Mammary epithelial cell (primary cell): ENCODE results near the gene ZBTB26.

ENCODE experiments used
- EZH2 ChIP-seq: IDR thresholded peaks from 2 replicates; pipeline ENCODE4 v1.6.1; 2012; ENCODE audit warnings: low read length, inconsistent platforms, borderline replicate concordance
- TF ChIP-seq, protein P1 (sequence below), 2 donors: IDR thresholded peaks in 1 of 2; conservative IDR thresholded peaks in 1 of 2; 2 replicates each; pipeline ENCODE4 v1.5.1; 2011 to 2012; ENCODE audit warnings: inconsistent platforms in 2 of 2, low read length in 2 of 2, mild to moderate bottlenecking in 2 of 2, control low read depth in 1 of 2, low read depth in 1 of 2; ENCODE audit not compliant: insufficient read depth in 1 of 2; ENCODE audit errors: extremely low read depth in 1 of 2

- TF ChIP-seq, protein P1, sequence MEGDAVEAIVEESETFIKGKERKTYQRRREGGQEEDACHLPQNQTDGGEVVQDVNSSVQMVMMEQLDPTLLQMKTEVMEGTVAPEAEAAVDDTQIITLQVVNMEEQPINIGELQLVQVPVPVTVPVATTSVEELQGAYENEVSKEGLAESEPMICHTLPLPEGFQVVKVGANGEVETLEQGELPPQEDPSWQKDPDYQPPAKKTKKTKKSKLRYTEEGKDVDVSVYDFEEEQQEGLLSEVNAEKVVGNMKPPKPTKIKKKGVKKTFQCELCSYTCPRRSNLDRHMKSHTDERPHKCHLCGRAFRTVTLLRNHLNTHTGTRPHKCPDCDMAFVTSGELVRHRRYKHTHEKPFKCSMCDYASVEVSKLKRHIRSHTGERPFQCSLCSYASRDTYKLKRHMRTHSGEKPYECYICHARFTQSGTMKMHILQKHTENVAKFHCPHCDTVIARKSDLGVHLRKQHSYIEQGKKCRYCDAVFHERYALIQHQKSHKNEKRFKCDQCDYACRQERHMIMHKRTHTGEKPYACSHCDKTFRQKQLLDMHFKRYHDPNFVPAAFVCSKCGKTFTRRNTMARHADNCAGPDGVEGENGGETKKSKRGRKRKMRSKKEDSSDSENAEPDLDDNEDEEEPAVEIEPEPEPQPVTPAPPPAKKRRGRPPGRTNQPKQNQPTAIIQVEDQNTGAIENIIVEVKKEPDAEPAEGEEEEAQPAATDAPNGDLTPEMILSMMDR (conservative IDR thresholded peaks at IDR 0.05 in 1 of 2, IDR thresholded peaks at IDR 0.05 in 1 of 2; ENCODE audit: extremely low read depth in 1 of 2, insufficient read depth in 1 of 2, low read depth in 1 of 2, low read length in 2 of 2) = no peak
- no peak for TF ChIP-seq EZH2
Measured at GRCh38 chr9:122912671-122912963, 18.7 kb downstream of the ZBTB26 start.
